GM12892 (cell line): Measurements from ENCODE around the gene YBX2.

Source experiments
- POLR2A ChIP-seq: IDR thresholded peaks from 2 replicates; pipeline ENCODE4 v1.6.1; 2011; ENCODE audit warnings: low read depth, low read length, control low read depth
- POLR2AphosphoS5 ChIP-seq: IDR thresholded peaks from 2 replicates; pipeline ENCODE4 v1.6.1; 2011; ENCODE audit warnings: low read depth, low read length, control low read depth
- TAF1 ChIP-seq: IDR thresholded peaks from 2 replicates; pipeline ENCODE4 v1.6.1; 2011; ENCODE audit warnings: low read depth, mild to moderate bottlenecking, control low read depth, low read length, borderline replicate concordance

DNA sequence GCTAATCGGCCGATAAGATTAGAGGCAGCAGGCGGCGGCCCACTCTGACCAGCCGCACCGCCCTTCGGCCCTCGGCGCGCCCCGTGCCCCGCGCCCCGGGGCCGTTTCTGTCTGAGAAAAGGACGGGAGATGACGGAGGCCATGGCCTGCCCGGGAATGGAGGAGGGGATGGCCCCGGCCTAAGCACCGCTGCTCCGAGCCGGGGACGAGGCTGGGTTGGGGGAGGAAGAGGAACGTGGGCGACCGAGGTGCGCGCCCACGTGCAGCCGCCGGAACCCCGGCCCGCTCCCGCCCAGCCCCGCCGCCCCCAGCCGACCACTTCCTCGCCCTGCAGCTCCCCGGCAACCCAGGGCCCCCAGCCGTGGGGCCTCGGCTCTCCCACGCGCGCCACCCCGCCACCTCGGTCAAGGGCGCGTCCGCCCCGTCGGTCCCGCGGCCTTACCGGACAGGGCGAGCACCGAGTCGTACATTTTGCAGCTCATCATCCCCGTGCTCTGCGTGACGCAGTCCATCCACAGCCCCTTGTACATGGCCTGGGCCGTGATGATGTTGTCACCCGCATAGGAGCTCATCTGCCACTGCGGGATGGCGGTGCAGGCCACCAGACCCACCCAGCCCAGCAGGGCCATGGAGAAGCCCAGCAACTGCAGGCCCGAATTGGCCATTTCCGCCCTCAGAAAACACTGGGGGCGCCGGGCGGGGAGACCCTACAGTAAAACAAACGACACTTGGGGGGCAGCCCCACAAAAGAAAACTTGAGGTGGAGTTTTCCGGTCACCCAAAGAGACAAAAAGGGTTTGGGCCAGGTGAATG, 32.9 kb downstream of the YBX2 start:
- TF ChIP-seq POLR2A (no peak), POLR2AphosphoS5 (no peak), TAF1 (no peak)
